Melanocyte of skin (primary cell): ENCODE data around the gene MYO6. TPM values are rescaled to one million over a fixed set of nuclear protein-coding genes. Genes with fewer than 3 reads are reported as not detected.

Experiments
- small RNA-seq, 2 donors: library from RNA; depleted of rRNA; stranded (forward); fragments of <200 nt; gene quantifications; one replicate each; pipeline ENCODE3, GENCODE V24; 2012
- total RNA-seq, 2 donors: library from RNA; depleted of rRNA; stranded (reverse); fragments of >200 nt; gene quantifications; 2 replicates each; pipeline ENCODE4 v1.2.3, GENCODE V29; 2012

MYO6 gene
- 1 to 10 TPM; 1.7 to 3.4 TPM for total RNA-seq

DNA sequence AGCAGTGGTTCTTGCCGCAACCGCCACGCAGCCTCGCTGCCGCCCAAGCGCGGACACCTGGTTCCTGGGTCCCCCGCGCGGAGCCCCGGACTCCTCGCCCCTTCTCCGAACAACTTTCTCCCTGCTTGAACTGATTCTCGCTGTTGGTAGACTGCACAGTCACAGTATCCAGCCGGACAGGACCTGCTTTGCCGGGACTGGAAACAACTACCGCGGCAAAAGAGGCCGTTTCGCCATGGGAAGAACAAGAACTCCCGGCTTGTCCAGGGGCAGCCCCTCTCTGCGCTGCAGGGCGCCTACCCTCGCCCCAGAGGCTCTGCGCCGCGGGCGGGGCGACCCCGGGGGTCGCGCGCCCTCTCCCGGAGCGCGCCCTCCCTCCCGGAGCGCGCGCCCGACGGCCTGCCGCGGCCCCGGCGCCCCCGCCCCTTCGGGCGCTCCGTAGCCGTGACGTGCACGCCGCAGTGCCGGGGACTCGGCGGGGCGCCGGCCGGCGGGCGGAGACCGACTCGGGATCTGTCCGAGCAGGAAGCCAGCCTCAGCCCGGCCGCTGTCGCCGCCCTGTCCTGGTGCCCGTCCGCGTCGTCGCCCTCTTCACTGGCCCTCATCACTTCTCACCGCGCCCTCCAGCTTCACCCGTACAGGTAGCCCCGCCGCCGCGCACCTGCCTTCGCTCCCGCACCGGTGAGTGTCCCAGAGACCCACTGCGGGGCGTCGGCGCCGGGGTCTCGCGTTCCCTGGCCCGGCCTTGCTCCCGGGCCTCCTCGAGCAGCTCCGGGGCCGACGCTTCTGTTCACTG lies at the start of gene MYO6:
MYO6 (plus strand) TSS at position 497 of the 796 bp plus-strand sequence. CDS start 68,309 bp downstream, outside the sequence.

Small RNA genes within 50 kb of the gene (small RNA-seq; reads per million reads assigned to genes)
- 0 reads per million in 2 donors for gene RF00019
- gene RNA5SP209: 0 reads per million in 2 donors
- 0 reads per million in 2 donors for gene RNU6-155P

Other genes starting within 250 kb of the MYO6 start
- gene SENP6, start 147.4 kb upstream of the MYO6 start, total RNA-seq: 10 to 100 TPM; 52.9 to 57.8 TPM